Peyer's patch (tissue), 4 donors: ENCODE data around the gene RAD17.

ENCODE experiments used
- CTCF ChIP-seq, 6 experiments: fragments of 450-650 bp in 4 of 6; fragments of 200-600 bp in 2 of 6; sonication (generic) in 1 of 6; IDR thresholded peaks; one replicate each; pipeline ENCODE4 v1.5.1; 2017 to 2019; ENCODE audit warnings: antibody characterized with exemption in 6 of 6, mild to moderate bottlenecking in 3 of 6, moderate library complexity in 1 of 6
- POLR2A ChIP-seq, 2 donors: fragments of 450-650 bp; IDR thresholded peaks; one replicate each; pipeline ENCODE4 v1.5.1; 2017; ENCODE audit warnings: antibody characterized with exemption in 2 of 2, mild to moderate bottlenecking in 2 of 2, moderate library complexity in 2 of 2

GRCh38 chr5:69415584-69415958, 46.0 kb downstream of the RAD17 start:
- TF ChIP-seq CTCF (IDR thresholded peaks at IDR 0.05) (no peak), POLR2A (IDR thresholded peaks at IDR 0.05) (no peak)
